CD4-positive, alpha-beta T cell treated with Interleukin-10 for 1 hour (primary cell): Measurements from ENCODE around the gene NCAPD3.
"Not testable (repeated sequence)": the region's sequence is repeated elsewhere in the genome, so short reads cannot be mapped to it uniquely, and the experiment has no call there.

ENCODE experiments used
- DNase-seq: peaks from one replicate; pipeline ENCODE4 v3.0.0-alpha.2; 2020

The NCAPD3 gene

GRCh38 chr11:134215836-134216235 lies 7.9 kb downstream of the NCAPD3 start:
- no peak for DNase-seq

GRCh38 chr11:134207538-134208239 lies 16.1 kb downstream of the NCAPD3 start:
- peak; percentile 74 for DNase-seq

- DNase-seq = no peak
Observed at GRCh38 chr11:134206185-134206584, 17.6 kb downstream of the NCAPD3 start.

GRCh38 chr11:134205729-134206128 lies 18.0 kb downstream of the NCAPD3 start:
- no peak for DNase-seq

- no peak for DNase-seq
Observed at GRCh38 chr11:134202661-134203060, 21.1 kb downstream of the NCAPD3 start.

GRCh38 chr11:134200688-134201087 lies 23.1 kb downstream of the NCAPD3 start:
- no peak for DNase-seq

- no peak for DNase-seq
Observed at GRCh38 chr11:134199531-134199930, 24.2 kb downstream of the NCAPD3 start.

GRCh38 chr11:134196756-134197155 lies 27.0 kb downstream of the NCAPD3 start:
- DNase-seq = peak; percentile 33

- DNase-seq = not testable (repeated sequence)
Observed at GRCh38 chr11:134188092-134188491, 35.7 kb downstream of the NCAPD3 start.

- DNase-seq = no peak
Observed at GRCh38 chr11:134181707-134182106, 42.1 kb downstream of the NCAPD3 start.

- no peak for DNase-seq
Observed at GRCh38 chr11:134178032-134178674, 45.6 kb downstream of the NCAPD3 start.

GRCh38 chr11:134176284-134176683 lies 47.5 kb downstream of the NCAPD3 start:
- no peak for DNase-seq

GRCh38 chr11:134173296-134173695 lies 50.5 kb downstream of the NCAPD3 start:
- no peak for DNase-seq

- DNase-seq = no peak
Observed at GRCh38 chr11:134171951-134172350, 51.8 kb downstream of the NCAPD3 start.

- DNase-seq = no peak
Observed at GRCh38 chr11:134170919-134171281, 52.9 kb downstream of the NCAPD3 start.

GRCh38 chr11:134170177-134170918 lies 53.4 kb downstream of the NCAPD3 start:
- no peak for DNase-seq

- DNase-seq = no peak
Observed at GRCh38 chr11:134164490-134165370, 59.0 kb downstream of the NCAPD3 start.

GRCh38 chr11:134159652-134160051 lies 64.1 kb downstream of the NCAPD3 start:
- DNase-seq = no peak

- DNase-seq = no peak
Observed at GRCh38 chr11:134158023-134158422, 65.7 kb downstream of the NCAPD3 start.

- DNase-seq = no peak
Observed at GRCh38 chr11:134157451-134157850, 66.3 kb downstream of the NCAPD3 start.

GRCh38 chr11:134155946-134156865 lies 67.6 kb downstream of the NCAPD3 start:
- DNase-seq = no peak

- no peak for DNase-seq
Observed at GRCh38 chr11:134155456-134155855, 68.3 kb downstream of the NCAPD3 start.
